Stimulated activated CD8-positive, alpha-beta memory T cell treated with anti-CD3 and anti-CD28 coated beads, Interleukin-4, amount 100 ng/mL, for 24 hours (primary cell): ENCODE measurements around the gene CMIP.

Source experiments
- DNase-seq: peaks from one replicate; pipeline ENCODE4 v3.0.0-alpha.2; 2020; ENCODE audit warnings: low read depth

The CMIP gene

GRCh38 chr16:81607805-81608522 lies 163.4 kb downstream of the CMIP start:
- no peak for DNase-seq

GRCh38 chr16:81608523-81609209 lies 164.1 kb downstream of the CMIP start:
- DNase-seq: no peak

GRCh38 chr16:81609323-81609892 lies 164.8 kb downstream of the CMIP start:
- no peak for DNase-seq

- no peak for DNase-seq
Observed at GRCh38 chr16:81610144-81610842, 165.7 kb downstream of the CMIP start.

- DNase-seq: no peak
Observed at GRCh38 chr16:81610936-81611335, 166.3 kb downstream of the CMIP start.

GRCh38 chr16:81611721-81612120 lies 167.1 kb downstream of the CMIP start:
- no peak for DNase-seq

GRCh38 chr16:81612351-81613163 lies 167.9 kb downstream of the CMIP start:
- DNase-seq: no peak

GRCh38 chr16:81614171-81614570 lies 169.6 kb downstream of the CMIP start:
- no peak for DNase-seq

GRCh38 chr16:81614654-81615359 lies 170.2 kb downstream of the CMIP start:
- DNase-seq: no peak

GRCh38 chr16:81615411-81615810 lies 170.8 kb downstream of the CMIP start:
- DNase-seq: no peak

- no peak for DNase-seq
Observed at GRCh38 chr16:81615833-81616232, 171.2 kb downstream of the CMIP start.

GRCh38 chr16:81616321-81617020 lies 171.9 kb downstream of the CMIP start:
- DNase-seq: peak; percentile 63

- no peak for DNase-seq
Observed at GRCh38 chr16:81617021-81617346, 172.4 kb downstream of the CMIP start.

GRCh38 chr16:81618187-81618586 lies 173.6 kb downstream of the CMIP start:
- DNase-seq: no peak

- no peak for DNase-seq
Observed at GRCh38 chr16:81618661-81619060, 174.1 kb downstream of the CMIP start.

GRCh38 chr16:81620029-81620428 lies 175.4 kb downstream of the CMIP start:
- no peak for DNase-seq

- no peak for DNase-seq
Observed at GRCh38 chr16:81620796-81621195, 176.2 kb downstream of the CMIP start.

GRCh38 chr16:81621496-81621895 lies 176.9 kb downstream of the CMIP start:
- DNase-seq: no peak

GRCh38 chr16:81623365-81624102 lies 178.9 kb downstream of the CMIP start:
- DNase-seq: peak; percentile 27

- DNase-seq: no peak
Observed at GRCh38 chr16:81624403-81624759, 179.8 kb downstream of the CMIP start.
